ENCODE data around the gene SAT2.
"Not testable (repeated sequence)": the region's sequence is repeated elsewhere in the genome, so short reads cannot be mapped to it uniquely, and the experiment has no call there.

SAT2 gene

DNA sequence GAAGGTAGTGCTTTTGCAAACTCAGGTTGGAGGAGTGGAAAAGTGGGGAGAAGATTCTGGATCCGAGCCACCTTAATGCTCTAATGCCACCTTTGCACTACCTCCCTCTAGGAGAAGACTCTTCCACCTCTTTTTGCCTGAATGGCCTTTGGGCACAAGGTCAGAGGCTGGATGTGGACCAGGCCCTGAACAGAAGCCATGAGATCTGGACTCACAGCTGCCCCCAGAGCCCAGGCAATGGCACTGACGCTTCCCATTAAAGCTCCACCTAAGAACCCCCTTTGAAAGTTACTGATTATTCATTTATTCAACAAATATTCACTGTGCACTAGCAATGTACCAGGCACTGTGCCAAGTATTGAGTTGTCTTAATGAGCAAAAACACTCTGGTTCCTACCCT, 5.5 kb upstream of the SAT2 start:
- DNase-seq: no peak

DNA sequence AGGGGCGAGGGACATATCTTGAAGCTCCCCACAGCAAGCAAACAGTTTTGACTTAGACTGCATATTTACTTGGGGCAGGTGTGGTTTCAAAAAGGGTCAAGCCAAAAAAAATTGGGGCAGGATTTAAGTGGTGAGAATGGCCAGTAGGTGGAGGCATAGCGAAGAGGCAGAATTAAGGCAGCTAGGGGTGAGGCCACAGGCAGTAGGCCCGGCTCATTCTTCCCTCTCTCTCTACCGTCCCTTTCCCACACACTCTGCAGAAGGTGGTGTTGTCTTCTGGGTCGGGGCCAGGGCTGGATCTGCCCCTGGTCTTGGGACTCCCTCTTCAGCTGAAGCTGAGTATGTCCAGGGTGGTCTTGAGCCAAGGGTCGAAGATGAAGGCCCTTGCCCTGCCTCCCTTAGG, 4.9 kb upstream of the SAT2 start:
- DNase-seq: no peak

DNA sequence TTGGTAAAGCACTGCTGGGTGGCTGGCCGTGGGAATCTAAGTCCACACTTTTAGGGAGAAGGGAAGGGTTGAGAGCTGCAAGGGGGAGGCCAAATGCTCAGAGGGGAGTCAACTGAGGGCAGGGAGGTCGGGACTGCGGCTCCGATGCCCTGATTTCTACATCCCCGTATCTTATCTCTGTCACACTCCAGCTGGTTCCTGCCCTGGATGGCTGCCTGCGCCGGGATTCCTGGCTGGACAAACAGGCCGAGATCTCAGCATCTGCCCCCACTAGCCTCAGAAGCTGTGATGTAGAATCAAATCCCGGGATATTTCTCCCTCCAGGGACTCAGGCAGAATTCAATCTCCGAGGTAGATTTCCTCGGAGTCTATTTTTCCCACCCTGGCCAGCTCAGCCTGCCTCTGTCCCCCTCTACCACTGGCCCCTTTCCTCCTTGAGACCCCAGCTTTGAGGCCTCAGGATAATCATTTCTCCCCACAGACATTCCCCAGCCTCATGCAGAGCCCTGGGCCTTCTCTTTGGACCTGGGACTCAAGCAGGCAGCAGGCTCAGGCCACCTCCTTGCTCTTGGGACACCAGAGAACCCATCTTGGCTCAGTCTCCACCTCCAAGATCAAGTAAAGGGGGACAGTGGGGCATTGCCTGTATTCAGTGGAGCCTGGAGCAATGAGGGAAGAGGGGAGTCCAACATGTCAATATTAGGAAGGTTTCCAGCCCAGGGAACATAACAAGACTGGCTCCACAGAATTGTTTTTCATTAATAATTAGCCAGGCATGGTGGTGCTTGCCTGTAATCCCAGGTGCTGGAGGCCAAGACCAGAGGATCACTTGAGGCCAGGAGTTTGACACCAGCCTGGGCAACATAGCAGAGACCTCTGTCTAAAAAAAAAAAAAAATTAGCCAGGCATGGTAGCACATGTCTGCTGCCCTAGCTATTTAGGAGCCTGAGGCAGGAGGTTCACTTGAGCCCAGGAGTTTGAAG, 4.1 kb upstream of the SAT2 start:
- DNase-seq: no peak

DNA sequence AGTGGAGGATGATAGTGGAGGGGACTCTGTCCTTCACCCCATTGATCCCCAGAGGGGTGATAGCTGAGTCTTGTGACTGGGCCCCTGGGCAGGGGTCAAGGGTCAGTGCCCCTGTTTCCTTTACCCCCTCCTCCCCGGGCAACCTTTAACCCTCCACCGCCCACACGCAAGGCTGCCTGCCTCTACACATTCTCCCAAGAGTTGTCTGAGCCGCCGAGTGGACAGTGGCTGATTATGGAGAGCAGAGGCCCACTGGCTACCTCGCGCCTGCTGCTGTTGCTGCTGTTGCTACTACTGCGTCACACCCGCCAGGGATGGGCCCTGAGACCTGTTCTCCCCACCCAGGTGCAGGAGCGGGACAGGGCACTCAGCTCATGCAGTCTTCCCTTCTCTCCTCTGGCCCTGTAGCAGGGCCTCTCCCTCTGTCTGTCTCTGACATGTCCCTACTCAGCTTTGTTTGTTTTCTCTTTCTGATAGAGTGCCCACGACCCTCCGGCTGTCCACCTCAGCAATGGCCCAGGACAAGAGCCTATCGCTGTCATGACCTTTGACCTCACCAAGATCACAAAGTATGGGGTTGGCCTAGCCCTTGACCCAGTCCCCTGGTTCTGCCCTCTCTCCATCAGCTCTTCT, 2.4 kb upstream of the SAT2 start, which contains the start of gene SHBG:
Gene SHBG, plus strand, starts transcription at position 197 of the 633 bp plus-strand sequence. Its CDS starts 38 bp downstream, at position 235.
- DNase-seq: no peak

DNA sequence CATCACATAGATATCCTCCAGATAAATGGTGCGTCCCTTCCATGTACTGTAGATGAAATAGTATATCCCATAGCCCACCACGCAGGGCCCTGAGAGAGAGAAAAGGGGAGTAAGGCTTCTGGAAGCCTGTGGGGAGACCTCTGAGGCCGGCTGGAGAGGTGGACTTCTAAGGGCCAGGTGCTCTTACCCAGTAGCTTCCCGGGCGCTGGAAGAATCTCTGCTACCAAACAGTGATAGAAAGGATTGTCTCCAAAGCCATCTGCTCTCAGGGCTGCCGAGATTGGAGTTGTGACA, 718 bp downstream of the SAT2 start:
- no peak for DNase-seq

DNA sequence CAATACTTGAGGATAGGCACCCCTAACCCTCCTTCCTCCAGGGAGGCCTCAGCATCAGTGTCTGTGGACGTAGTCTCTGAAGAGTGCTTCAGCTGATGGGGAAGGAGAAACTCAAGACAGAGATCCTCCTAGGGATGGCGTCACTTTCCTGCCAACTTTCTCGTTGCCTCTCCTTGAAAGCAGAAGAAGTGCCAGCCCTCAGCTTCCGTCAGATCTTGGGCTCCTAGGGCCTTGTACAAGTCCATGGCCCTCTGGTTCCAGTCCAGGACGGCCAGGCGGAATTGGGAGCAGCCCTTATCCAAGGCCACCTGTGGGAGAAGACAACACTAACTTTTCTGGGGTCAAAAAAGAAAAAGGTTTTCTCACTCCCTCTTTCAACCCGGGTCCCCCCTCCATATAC, 1.3 kb downstream of the SAT2 start:
- DNase-seq: no peak

DNA sequence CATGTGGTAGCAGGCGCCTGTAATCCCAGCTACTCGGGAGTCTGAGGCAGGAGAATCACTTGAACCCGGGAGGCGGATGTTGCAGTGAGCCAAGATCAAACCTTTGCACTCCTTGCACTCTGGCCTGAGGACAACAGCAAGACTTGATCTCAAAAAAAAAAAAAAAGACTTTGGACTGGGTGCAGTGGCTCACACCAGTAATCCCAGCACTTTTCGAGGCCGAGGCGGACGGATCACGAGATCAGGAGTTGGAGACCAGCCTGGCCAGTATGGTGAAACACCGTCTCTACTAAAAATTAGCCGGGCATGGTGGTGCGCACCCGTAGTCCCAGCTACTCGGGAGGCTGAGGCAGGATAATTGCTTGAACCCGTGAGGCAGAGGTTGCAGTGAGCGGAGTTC, 1.9 kb downstream of the SAT2 start:
- not testable (repeated sequence) for DNase-seq

DNA sequence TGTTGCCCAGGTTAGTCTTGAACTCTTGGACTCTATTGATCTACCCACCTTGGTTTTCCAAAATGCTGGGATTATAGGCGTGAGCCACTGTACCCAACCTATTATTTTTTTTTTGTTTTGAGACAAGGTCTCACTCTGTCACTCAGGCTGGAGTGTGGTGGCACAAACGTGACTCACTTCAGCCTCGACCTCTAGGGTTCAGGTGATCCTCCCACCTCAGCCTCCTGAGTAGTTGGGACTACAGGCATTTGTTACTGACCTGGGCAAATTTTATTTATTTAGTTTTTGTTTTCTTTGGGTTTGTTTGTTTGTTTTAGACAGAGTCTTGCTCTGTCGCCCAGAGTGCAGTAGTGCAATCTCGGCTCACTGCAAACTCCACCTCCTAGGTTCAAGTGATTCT, 4.0 kb downstream of the SAT2 start:
- no peak for DNase-seq

DNA sequence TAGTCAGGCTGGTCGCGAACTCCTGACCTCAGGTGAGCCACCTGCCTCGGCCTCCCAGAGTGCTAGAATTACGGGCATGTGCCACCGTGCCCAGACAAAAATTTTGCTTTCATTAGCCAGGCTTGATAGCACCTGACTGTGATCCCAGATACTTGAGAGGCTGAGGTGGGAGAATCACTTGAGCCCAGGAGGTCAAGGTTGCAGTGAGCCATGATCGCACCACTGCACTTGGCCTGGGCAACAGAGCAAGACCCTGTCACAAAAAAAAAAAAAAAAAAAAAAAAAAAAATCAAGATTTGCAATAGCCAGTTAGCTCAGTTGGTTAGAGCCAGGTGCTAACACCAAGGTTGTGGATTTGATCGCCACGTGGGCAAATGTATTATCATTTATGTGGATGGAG, 6.8 kb downstream of the SAT2 start:
- no peak for DNase-seq

DNA sequence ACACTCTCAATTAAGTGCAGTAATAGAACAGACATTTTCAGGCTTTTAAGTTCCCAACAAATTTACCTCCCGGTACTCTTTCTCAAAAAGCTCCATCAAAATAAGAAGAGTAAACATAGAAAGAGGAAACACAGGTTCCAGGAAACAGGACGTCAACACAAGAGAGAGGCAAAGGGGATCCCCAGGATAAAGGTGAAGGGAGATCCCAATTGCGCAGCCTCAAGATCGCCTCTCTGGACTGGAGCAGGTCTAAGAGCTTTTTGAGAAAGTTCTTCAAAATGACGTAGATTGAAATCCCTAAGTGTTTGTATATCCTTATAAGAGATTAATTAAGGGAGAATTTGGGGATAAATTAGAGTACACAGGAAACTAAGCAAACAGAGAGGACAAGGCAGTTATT, 9.0 kb downstream of the SAT2 start:
- DNase-seq: no peak

DNA sequence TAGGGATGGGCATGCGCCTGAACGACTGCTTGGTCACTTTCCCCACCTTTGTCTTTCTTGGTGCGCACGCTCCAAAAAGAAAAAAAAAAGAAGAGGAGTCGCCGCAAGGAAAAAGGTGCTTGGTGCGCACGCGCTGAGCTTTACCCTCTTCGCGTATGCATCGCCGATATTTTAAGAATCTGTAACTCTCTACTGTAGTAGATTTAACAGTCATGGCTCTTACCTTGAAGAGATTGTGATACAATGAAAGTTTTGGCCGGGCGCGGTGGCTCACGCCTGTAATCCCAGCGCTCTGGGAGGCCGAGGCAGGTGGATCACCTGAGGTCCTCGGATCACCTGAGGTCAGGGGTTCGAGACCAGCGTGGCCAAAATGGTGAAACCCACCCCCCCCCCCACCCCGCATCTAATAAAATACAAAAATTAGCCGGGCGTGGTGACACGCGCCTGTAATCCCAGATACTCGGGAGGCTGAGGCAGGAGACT, 12.3 kb downstream of the SAT2 start:
- DNase-seq: no peak

DNA sequence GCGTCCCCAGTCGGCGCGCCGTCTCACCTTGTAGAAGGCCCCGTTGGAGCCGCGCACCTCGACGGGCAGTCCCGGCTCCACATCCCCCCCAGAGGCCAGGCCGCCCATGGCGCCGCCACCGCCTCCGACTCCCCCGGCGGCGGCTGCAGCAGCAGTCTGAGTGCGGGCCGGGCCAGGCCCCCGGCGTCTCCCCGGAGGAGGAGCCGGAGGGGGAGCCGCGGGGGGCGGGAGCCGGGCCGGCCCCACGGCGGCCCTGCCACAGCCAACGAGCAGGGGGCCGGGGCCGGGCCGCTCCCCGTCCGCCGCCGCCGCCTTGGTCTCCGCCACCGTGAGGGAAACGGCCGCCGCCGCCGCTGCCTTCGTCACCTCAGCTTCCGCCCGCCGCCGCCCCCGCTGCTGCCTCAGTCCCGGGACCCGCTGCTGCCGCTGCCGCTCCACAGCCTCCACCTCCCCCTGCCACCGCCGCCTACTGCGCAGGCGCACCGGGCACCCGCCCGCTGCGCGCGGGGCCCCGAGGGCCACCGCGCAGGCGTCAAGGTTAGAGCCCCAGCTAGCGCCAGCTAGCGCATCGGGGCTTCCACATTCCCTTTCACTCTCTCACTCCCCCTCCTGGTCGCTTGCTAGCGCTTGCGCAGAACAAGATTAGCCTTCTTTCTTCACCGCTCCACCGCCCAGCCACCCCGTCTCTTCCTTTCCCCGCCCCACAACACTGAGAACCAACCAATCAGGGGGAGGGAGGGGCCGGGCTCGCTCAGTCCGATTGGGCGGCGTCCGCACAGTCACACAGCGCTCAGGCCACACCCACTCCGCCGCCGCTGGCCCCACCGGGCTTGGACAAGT, 13.0 kb downstream of the SAT2 start, which contains the start of gene FXR2:
Gene FXR2, minus strand, starts transcription at position 473 of the 840 bp plus-strand sequence. Its CDS starts 365 bp downstream, at position 108.
- DNase-seq: peak; percentile 99

DNA sequence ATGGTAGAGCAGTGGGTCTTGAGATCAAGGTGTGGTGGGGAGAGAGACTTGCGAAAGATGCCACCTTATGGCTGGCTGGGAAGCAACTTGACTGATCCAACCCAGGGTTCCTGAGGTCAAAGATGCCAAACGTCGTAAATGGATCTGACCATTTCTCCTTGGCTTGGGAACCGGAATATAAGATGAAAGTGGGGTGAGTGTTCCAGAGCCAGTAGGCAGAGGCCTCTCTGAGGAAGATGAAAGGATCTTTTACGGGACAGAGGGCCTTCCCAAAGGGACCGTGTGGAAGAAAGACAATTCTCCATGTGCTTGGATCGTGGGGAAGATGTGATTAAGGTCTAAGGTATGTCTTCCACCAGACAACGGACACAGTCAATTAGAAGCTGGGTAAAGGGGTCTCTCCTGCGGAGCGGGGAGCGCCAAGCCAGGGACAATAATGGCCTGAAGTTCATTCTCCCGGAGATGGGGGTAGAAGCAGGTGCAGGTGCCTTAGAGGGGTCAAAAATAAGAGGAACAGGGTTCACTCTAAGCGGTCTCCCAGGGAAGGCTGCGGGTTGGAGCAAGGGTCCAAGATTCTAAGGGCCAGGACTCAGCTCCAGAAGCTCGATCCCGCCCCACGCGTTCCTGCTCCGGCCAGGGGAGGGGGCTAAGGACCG, 13.7 kb downstream of the SAT2 start:
- no peak for DNase-seq

DNA sequence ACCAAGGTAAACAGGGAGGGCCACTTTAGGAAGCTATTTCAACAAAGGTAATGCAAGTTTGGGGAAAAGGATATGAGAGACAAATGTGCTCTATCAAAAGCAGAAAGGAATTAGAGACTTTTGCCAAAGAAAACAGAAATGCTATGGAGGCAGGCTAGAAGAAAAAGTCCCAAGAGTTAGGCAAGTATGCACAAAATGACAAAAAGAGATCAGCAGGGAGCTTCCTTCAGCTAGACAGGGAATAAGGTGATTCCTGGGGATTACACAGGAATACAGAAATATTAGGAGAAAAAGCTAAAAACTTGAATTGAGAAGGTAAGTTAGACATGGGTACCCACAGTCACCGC, 15.4 kb downstream of the SAT2 start:
- no peak for DNase-seq

DNA sequence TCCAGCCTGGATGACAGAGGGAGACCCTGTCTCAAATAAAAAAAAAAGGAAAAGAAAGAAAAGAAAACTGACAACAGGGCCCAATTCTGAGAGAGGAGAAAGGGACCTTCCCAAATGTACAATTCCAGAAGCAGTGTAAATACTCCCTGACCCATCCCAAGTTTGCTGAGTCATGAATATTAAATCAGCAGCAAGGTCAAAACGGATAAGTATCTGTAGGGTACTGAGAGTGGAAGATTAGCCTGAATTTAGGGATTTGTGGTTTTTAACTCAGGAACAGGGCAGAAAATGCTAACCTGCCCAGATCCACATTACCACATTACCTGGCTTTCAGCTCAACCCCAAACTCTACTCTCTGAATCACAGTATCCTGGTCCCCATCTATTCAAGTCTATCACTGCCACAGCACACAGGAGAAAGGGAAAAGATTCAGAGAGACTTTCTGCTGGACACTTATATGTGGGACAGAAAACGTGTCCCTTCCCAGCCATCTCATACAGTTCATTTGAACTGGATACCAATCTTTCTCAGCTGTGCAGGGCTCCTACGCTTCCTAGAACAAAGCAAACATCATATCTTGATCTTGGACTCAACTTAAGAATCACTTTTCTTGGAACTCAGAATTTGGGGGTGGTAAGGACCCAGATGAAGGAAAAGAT, 15.9 kb downstream of the SAT2 start:
- no peak for DNase-seq

DNA sequence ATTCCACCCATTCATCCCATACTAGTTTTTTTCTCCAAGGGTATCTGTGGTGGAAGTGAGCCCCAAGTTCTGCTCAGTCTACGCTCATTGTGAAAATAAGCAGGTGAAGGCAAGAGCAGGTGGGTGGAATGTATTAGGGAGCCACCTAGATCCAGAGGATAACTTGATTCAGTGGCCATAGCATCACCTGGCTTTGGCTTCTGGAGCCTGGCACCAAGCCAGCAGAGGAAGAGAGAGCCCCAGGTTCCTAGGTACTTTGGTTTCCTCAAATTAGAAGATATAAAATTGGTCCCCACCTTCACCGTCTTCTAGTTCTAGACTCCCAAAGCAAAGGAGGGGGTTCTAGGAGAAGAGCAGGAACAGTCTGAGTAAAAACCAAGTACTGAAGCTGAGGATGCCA, 17.0 kb downstream of the SAT2 start:
- no peak for DNase-seq

DNA sequence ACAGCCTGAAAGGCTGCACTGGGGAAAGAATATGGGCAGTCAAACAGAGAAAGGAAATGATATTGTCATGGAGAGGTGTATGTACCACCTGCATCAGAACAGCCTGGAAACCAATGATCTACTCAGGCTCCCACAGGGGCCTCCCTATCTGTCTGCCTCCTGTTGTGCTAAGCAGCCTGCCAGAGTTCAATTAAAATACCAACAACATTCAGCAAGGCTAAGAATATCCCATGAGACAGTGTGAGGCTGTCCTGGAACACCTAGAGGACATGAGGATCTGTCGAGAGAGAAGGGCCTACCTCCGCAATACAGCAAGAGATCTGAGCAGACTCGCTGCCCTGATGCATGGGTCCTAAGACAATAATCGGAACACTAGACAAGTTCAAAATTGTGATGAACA, 21.3 kb downstream of the SAT2 start:
- no peak for DNase-seq

DNA sequence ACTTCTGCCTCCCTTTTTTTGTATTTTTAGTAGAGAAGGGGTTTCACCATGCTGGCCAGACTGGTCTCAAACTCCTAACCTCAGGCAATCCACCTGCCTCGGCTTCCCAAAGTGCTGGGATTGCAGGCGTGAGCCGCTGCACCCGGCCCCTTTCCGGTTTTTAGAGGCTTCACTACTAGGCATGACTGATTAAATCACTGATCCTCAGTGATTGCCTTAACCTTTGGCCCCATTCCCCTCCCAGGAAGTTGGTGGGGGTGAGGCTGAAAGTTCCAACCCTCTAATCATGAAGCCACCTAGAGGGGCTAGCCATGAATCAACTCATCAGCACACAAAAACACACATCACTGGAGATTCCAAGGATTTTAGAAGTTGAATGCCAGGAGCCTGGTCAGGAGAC, 30.1 kb downstream of the SAT2 start:
- DNase-seq: not testable (repeated sequence)

DNA sequence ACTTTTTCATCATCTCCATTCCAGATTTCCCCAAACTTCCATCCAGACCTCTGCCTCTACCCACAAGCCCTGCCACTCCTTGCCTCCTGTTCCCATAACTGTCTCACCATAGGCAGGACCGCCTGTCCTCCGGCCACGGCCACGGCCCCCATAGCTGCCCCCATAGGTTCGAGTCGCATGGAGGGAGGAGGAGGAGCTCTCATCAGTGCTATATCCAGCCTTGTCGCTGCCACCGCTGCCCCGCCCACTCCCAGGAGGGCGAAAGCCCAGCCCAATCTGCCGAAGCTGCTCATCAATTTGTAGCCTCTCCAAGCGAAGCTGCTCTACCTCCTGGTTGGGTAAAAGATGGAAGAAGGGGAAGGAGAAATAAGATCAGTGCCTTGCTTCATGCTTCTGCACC, 34.3 kb downstream of the SAT2 start:
- DNase-seq: no peak

DNA sequence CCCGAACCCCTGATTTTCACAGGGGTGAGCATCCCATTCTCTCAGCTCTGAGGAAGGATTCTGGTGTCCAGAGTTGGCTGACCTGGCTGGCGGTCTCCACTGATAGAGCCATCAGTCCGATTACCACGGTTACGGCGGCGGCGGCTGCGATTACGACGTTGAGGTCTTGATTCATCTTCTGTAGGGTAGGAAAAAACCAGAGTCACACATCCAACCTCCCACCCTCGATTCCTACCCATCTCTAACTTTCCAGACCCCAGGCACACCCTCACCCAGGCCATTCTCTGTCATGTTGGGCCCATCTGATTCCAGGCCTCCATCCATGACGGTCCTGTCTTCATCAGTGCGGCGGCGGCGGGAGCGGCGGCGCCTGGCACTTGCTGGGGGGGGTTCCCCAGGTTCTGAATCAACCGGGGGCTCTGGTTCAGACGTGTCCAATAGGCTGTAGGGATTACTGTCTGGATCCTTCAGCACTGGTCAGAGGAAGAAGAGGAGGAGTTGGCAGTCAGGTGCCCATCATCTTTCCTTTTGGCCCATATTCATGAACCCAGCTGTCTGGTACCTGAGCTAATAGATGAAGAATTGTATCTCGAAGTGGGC, 35.1 kb downstream of the SAT2 start:
- DNase-seq: no peak

DNA sequence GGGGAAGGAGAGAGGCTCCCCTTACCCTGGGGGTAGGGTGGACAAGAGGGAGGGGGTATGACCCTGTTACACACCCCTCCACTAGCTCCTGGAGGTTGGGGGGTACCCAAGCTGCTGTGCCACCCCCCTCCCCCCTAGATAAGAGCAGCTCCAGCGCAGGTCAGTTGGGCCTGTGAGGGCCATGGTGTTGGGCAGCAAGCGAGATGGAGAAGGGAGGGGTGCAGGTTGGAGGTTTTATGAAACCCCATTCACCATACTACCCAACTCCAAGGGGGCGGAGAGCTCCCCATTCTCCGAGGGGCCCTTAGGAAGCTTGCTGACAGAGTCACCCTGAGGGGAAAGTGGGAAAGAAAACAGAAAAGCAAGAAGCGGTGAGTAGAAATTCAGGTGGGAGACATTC, 36.0 kb downstream of the SAT2 start:
- DNase-seq: no peak

DNA sequence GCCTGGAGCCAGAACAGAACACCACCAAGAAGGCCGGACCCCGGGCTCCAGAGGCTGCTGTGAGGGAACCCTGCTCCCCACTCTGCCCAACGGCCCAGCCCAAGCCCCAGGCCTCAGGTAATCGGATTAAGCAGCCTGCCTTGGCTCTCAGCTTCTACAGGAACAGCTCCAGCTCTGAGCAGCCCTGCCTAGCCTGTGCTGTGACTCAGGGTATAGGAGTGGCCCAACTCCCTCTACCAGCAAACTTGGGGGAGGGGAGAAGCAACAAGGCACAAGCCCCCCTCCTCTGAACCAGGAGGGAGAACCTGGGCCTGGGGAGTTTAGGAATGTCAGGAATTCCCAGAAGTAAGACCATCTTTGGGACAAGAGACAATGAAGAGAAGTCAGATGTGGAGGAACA, 36.9 kb downstream of the SAT2 start:
- no peak for DNase-seq
